Stimulated activated CD8-positive, alpha-beta memory T cell treated with anti-CD3 and anti-CD28 coated beads, Interleukin-4, amount 100 ng/mL, for 4 hours (primary cell): ENCODE data around the gene TRMT1.
A peak's percentile ranks its signal among the peaks of the same experiment; 100 is the strongest.

Source experiments
- DNase-seq, 2 donors: peaks; one replicate each; pipeline ENCODE4 v3.0.0-alpha.2; 2020; ENCODE audit warnings: low read depth in 2 of 2, low spot score in 1 of 2

Gene TRMT1

DNA sequence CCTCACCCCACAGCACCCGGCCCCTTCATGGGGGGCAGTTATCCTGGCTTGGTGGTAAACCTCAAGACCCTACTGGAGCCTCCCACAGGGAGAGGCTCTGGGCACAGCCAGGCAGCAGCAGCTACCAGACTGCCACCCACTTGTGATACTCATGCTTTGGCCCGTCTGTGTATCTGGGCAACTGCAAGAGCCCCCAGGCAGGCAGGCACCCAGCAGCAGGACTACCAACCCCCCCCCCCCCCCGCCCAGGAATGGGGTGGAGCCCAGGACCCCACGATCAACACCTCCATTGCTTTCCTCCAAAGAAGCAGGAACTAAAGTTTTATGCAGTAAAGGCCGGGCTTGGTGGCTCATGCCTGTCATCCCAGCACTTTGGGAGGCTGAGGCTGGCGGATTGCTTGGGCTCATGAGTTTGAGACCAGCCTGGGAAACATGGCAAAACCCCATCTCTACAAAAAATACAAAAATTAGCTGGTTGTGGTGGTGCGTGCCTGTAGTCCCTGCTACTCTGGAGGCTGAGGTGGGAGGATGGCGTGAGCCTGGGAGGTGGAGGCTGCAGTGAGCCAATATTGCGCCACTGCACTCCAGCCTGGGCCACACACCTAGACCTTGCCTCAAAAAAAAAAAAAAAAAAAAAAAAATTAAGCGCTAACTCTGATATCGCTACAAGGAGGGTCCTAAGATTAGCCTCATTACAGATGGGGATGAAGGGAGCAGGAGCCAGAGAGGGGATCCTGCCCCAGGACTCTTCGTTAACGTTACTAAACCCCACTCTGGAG is 12.8 kb downstream of the TRMT1 start:
- no peak for DNase-seq

DNA sequence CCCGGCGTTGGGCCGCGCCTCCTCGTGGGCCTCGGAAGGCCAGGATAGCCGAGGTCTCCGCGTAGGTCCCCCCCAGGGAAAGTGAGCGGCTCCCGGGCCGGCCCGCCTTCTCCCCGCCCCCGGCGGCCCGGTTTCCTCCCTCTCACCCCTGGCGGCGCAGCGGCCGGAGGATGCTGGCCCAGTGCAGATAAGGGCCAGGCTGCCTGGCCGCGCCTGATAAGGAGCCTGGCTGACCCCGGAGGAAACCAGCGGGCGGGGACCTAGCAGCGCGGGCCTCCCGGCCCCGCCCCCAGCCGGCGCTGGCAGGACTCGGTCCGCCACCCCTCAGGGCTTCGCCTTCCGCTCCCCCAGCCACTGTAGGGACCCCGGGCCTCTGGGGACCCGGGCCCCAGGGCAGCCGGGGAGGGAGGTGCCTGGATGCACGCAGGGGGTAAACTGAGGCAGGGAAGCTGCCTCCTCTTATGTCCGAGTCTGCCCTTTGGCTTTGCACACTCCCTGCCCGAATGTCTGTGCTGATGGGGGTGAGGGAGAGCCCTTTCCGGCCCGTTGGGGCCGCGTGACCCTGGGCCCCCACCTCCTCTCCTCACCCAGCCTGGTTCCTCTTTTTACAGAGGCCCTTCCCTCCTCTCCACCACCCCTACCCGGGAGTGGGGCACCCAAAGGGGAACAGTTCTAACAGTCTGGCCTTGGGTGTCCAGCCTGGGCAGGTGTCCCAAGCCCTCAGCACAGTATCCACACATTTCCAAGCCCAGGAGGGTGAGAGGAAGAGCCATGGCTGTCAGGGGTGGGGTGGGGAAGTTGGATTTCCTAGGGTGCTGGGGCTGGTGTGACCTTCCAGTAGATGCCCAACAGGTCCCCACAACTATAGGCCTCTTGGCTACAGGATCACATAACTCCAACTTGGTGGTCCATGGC is 13.6 kb downstream of the TRMT1 start, which contains the start of gene LYL1:
TSS of gene LYL1 (minus strand) at position 193 of the 915 bp plus-strand sequence. CDS start 1,687 bp downstream, outside the sequence.
- DNase-seq = no peak

DNA sequence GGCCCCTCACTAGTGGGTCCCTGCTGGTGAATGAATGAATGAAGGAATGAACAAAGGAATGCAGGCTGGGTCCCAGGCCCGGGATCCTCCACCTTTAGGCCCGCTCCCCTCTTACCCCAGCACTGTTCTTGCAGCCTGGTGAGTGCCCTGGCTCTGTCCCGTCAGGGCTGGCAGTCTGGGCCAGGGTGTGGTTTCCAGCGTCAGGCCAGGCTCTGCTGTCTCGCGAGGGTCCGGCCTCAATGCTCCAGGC is 14.2 kb downstream of the TRMT1 start:
- no peak for DNase-seq

DNA sequence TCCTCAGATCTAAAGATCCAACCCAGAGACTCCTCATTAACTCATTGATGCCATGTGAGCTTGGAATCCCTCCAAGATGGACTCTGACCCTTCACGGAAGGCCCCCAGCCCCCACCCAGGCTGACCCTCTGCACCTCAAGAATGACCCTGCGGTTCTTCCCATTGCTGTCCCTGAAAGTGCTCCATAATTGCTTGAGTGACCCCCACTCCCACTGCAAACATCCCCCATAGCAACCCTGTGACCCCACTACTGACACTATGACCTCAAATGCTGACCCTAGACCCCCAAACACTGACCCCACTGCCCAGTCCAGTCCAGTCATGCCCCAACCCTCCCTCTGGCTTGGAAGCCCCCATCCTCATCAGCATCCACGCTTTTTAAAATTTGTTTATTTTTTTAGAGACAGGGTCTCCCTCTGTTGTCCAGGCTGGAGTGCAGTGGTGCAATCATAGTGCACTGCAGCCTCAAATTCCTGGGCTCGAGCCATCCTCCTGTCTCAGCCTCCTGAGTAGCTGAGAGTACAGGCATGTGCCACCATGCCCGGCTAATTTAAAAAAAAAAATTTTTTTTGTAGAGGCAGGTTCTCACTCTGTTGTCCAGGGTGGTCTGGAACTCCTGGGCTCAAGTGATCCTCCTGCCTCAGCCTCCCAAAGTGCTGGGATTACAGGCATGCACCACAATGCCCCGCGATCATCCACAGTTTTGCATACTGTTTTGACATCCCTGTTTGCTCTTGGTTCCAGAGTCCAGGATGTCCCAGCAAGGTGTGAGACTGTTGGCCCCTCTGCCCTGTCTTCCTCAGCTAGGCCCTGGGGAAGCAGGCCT is 14.7 kb downstream of the TRMT1 start:
- no peak for DNase-seq

- DNase-seq = no peak
These were observed 15.5 kb downstream of the TRMT1 start for GRCh38 chr19:13100841-13101589.

GRCh38 chr19:13100031-13100588 is 16.4 kb downstream of the TRMT1 start:
- peak; percentile 39 to 47 for DNase-seq

GRCh38 chr19:13099073-13099999 is 17.2 kb downstream of the TRMT1 start:
- peak; percentile 40 to 59 for DNase-seq

DNA sequence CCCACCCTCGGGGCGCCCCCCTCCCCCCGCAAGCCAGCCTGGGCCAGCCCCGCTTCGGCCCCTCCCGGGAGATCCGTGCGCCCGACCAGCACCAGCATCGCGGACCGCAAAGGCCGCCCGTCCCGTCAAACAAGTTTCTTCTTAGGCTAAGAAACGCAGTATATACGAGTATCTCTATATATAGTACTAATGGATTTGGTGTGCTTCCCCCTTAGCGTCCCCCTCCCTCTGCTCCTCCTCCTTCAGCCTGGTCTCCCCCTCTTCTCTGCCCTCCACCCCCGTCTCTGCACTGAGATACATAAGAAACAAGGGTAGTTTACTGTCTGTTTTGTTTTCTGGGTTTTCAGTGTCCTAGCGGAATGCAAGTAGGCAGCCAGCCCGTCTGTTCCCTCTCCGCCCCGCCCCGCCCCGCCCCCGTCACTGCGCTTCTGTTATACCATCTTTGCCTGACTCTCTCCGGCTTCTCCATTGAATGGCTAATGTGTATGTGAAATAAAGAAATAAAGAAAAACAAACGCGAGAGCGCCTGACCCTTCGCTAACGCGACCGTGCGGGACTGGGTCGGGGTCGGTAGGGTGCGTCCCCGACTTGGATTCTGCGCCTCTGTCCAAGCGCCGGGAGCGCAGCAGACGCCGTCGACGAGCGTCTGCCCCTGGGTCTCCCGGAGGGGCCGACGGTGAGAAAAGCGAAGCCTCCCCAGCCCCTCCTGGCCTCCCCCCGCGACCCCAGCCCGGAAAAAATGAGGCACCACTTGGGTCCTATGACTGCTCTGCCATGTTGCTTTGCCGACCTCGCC is 18.1 kb downstream of the TRMT1 start:
- DNase-seq = no peak

DNA sequence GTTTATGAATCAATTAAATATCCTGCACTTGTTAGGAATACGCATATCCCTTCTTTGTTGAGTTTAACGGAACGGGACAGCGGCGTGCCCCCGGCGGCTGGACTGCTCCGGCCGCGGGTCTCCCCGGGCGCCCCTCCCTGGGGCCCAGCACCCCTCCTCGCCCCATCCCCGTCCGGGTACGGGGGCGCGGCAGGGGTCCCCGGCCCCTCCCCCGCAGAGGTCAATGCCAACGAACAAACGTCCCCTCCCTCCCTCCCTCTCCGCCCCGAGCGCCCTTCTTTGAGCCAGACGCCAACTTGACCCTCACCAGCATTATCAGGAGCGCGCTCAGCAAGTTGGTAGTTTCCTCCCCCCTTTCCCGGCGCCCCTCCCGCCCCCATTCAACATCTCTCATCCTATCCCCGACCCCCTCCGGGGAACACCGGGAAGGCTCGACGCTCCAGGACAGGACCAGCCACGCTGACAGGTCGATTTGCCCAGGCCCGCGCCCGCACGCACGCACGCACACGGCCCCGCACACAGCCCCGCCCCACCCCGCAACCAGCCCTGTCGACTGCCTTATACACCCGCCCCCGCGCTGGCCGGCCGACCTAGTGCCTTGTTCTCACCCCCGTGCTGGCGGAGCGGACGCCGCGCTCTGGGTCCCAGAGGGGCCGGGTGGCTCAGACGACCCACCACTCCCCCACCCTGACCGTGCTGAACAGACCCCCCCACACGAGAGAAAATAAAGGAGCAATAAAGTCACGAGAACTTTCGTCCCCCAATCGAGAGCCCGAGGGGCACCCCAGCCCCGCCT is 18.9 kb downstream of the TRMT1 start:
- no peak for DNase-seq

DNA sequence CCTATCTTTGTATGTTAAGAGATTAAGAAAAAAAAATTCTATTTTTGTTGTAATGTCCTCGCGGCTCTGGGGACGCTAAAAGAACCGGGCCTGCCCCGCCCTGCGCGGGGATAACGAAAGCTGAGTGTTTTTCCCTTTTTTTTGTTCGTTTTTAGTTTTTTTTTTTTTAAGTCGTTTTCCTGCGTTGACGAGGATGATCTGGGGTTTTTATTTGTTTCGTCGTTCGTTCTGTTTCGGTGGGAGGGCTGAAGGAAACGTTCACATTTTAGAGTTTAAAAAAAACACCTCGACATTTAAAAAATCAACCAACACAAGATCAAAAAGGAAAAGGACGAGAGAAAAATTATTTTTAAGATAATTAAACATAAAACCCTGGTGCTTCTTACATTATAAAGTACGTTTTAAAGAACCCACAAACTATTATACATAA is 19.5 kb downstream of the TRMT1 start:
- DNase-seq = no peak

DNA sequence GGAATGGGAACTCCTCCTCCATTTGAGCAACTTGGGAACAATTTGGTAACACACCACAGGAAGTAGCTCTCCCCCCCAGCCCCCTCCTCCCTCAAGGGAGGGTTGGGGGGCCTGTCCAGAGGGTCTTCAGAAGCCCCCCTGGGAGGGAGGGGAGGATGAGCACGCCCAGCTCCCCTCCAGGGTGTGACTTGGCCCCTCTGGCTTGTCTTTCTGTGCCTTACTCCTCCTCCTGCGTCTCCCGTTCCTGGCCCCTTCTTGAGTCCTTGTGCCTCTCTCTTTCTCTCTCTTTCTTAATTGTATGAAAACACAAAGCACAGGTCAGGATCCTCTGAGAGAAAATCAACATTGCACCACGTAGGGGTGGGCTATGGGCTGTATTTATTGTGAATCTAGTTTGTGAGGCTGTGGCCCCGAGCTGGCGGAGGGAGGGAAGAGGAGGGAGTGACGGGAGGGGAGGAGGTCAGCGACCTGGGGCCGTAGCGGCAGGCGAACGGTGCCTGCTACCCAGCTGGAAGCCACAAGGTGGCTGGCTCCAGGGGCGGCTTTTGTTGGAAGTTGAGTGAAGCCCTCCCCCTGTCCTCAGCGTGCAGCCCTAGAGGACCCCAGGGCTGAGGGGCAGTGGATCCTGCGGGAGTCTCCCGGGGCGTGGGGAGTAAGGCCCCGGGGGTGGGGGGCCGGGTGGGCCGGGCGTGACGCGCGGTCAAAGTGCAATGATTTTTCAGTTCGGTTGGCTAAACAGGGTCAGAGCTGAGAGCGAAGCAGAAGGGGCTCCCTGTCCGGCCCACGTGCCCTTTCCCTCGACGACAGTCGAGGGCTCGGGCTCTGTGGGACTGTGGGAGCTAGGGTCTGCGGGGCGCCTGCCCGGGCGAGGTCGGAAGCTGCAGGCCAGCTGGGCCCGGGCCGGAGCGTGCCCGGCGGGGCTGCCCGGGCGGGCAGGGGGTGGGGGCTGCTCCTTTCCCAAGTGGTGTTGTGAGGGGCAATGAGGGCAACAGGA is 20.3 kb downstream of the TRMT1 start:
- no peak for DNase-seq

- no peak for DNase-seq
These were observed 21.2 kb downstream of the TRMT1 start for GRCh38 chr19:13095393-13095784.

DNA sequence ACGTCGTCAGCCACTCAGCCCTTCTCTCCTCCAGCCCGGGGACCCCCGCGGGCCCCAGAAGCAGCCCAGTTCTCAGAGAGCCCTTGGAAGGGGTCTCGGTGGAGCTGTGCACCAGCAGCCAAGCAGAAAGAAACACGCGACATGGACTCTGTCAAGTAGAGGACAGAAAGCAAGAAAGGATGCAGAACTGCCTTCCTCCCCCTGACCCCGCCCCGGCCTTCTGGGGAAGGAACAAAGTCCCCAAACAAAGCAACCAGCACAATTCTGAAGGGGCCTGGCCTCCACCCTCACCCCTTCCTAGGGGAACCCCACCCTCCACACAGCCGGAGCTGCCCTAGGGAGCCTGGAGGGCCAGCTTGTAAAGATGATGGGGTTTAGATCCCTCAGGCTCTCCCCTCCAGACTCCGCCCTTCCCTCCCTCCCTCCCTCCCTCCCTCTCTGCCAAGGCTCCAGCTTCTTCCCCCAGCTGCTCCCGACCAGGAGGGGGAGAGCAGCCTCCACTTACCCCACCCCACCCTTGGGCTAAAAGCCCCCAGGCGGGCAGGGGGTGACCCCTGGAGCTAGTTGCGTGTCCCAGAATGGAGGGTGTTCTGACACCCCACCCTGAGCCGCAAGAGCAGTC is 21.7 kb downstream of the TRMT1 start:
- no peak for DNase-seq

GRCh38 chr19:13094106-13094504 is 22.4 kb downstream of the TRMT1 start:
- no peak for DNase-seq

GRCh38 chr19:13093407-13094105 is 23.0 kb downstream of the TRMT1 start:
- DNase-seq = peak; percentile 61 to 66
